Heart left ventricle (tissue), 16 donors: Measurements from ENCODE around the gene PYGB. TPM values are rescaled to one million over a fixed set of nuclear protein-coding genes. Genes with fewer than 3 reads are reported as not detected.

ENCODE experiments used
- ATAC-seq, 4 donors: fragments of 200-7000 bp; cut with Tn5 transposase; one replicate each; pipeline ENCODE4 v1.9.1; 2020 to 2022; ENCODE audit warnings: moderate library complexity in 4 of 4, mild to moderate bottlenecking in 3 of 4, moderate number of reproducible peaks in 1 of 4
- DNase-seq, 5 donors: peaks; one replicate each; pipeline ENCODE4 v3.0.0-alpha.2; 2020
- H3K27ac ChIP-seq, 12 donors: fragments of 200-600 bp; sonication (generic) in 4 of 12; one replicate each; pipeline versions ENCODE4 v1.5.0 to v1.8.0; 2016 to 2022; ENCODE audit warnings: mild to moderate bottlenecking in 2 of 12
- H3K27me3 ChIP-seq, 9 donors: fragments of 200-600 bp; sonication (generic) in 2 of 9; one replicate each; pipeline versions ENCODE4 v1.5.1 to v1.8.0; 2016 to 2022; ENCODE audit warnings: mild to moderate bottlenecking in 3 of 9
- H3K36me3 ChIP-seq, 9 donors: fragments of 200-600 bp; sonication (generic) in 2 of 9; one replicate each; pipeline versions ENCODE4 v1.5.0 to v1.8.0; 2018 to 2022; ENCODE audit warnings: mild to moderate bottlenecking in 2 of 9
- H3K4me1 ChIP-seq, 12 donors: fragments of 200-600 bp; sonication (generic) in 4 of 12; one replicate each; pipeline versions ENCODE4 v1.5.0 to v1.8.0; 2016 to 2022; ENCODE audit warnings: mild to moderate bottlenecking in 3 of 12
- H3K4me3 ChIP-seq, 12 donors: fragments of 200-600 bp; sonication (generic) in 4 of 12; one replicate each; pipeline versions ENCODE4 v1.5.0 to v1.8.0; 2017 to 2022; ENCODE audit warnings: mild to moderate bottlenecking in 9 of 12, moderate library complexity in 4 of 12
- H3K9me3 ChIP-seq, 12 donors: fragments of 200-600 bp; sonication (generic) in 4 of 12; one replicate each; pipeline versions ENCODE4 v1.5.0 to v1.8.0; 2016 to 2022; ENCODE audit warnings: mild to moderate bottlenecking in 1 of 12
- POLR2A ChIP-seq, 2 donors: fragments of 450-650 bp; IDR thresholded peaks; one replicate each; pipeline ENCODE4 v1.6.1; 2017; ENCODE audit warnings: antibody characterized with exemption in 2 of 2, mild to moderate bottlenecking in 2 of 2, moderate library complexity in 2 of 2
- WGBS, 4 donors: extraction: QIAGEN DNeasy Blood & Tissue Kit in 2 of 4; methylation state at CpG; one replicate each; pipeline versions ENCODE4 v1.1.5 to v1.1.7; 2013 to 2018; 5-methylcytosine and 5-hydroxymethylcytosine counted together
- intact Hi-C, 10 donors: fragments of 100-400 bp; cut with DNase I; formaldehyde crosslinking; loops; one replicate each; pipeline versions ENCODE4 v1.11.1 to v1.14.2; 2022
- polyA plus RNA-seq, 2 donors: library from polyadenylated mRNA; stranded (reverse); fragments of 200-250 nt; gene quantifications; one replicate each; pipeline ENCODE4 v1.2.3, GENCODE V29; 2013
- total RNA-seq, 9 donors: library from RNA; depleted of rRNA in 2 of 9; stranded (reverse); fragments of >200 nt in 2 of 9; fragmentation: NEBNext Ultra II Directional in 3 of 9; extraction: Animal tissue kit (Norgen Biotek cat#: 25700) in 3 of 9; gene quantifications; one replicate each; pipeline versions ENCODE4 v1.1.0 to v1.2.4, GENCODE V29; 2016 to 2023
- TF ChIP-seq, protein P1 (sequence below), 12 donors: fragments of 200-600 bp; sonication (generic) in 4 of 12; IDR thresholded peaks; one replicate each; pipeline versions ENCODE4 v1.5.0 to v1.8.0; 2018 to 2022; ENCODE audit warnings: antibody characterized with exemption in 12 of 12, mild to moderate bottlenecking in 5 of 12
- donor health status: ischemic (EF 13 %, LVEDD 7.1; RV severe dilation, severe dysfunction).
- donor health status: healthy with polysubstance abuse.
- donor health status: DM: no; HTN: yes; CAD: no.
- donor health status: DM: no; HTN: no; CAD: no.
- donor health status: ischemic (EF 25% LVEDD 6.9; RV normal size, moderate dysfunction).
- donor health status: ischemic (EF 25% LVEDD 5.7; RV mildly dilated, moderate dysfunction).
- donor health status: healthy.
- donor health status: DM: yes; HTN: yes; CAD: no.
- donor health status: ischemic (EF 35%, LVEDD 5.7; RV mildly dilated, moderate dysfunction).
- donor health status: nonischemic (EF 11% LVEDD 7.7; RV severe dilation, severe dysfunction).
- donor health status: DM: yes; HTN: yes; CAD: no.
- donor health status: PGD.
- donor health status: ischemic (EF 29% LVEDD 5.4; RV normal size, mild dysfunction).
- donor health status: nonischemic (EF 23%, LVEDD 6.1; RV moderate dilation, normal function).

PYGB gene
- total and polyA plus RNA-seq, 11 donors = 144 to 450 (median 232) TPM

DNA sequence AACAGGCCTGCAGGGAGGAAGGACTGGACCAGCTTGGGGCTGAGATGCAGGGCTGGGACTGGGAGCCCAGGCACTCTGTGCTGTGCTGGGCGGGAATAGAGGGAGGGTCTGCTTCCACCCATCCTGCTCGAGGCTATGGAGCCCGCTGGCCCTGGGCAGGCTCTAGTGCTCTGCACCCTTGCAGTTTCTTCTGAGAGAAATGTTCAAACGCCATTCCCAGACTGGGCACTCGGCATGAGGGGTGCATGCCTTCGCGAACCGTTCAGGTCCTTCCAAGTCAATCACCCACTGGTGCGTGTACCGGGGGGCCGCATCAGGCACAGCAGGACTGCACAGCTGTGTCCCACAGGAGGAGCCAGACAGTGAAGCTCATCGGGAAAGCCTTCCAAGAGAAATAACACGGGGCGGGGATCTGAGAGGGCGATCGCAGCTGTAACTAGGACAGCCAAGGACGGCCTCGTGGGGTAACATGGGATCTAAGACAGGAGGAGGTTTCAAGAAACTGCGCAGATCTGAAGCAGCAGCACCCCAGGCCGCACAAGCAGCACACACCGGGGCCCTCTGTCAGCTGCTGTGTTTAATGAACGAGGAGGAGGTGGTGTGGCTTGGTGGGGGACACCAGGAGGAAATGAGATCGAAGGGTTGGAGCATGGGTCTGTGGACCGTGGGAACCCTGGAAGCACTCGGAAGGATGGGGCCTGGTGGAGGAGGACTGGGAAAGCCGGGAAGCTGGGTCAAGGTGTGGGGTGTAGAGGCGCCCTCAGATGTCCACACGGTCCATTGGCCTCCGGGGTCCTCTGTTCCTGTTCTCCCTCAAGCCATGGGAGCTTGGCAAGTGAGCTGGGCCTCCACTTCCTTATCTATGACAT lies 26.1 kb upstream of the PYGB start:
- Histone ChIP-seq H3K27me3 (no peaks in the 10 kb centered on the region), H3K36me3 (peaks cover 0 to 57% (median 44%) of the 10 kb centered on the region in 9 donors), H3K9me3 (no peaks in the 10 kb centered on the region), H3K4me1 (peaks cover 10 to 93% (median 42%) of the 10 kb centered on the region in 12 donors), H3K27ac (peak overlapping the region; percentile 40 to 96 (median 74)), H3K4me3 (no peak overlapping the region)
- ATAC-seq (peak; percentile 2 to 46 (median 21)), DNase-seq (peak in 3 of 5 donors; percentile 64 to 83 (median 69))
- intact Hi-C loops = no loop called here
- TF ChIP-seq, protein P1, sequence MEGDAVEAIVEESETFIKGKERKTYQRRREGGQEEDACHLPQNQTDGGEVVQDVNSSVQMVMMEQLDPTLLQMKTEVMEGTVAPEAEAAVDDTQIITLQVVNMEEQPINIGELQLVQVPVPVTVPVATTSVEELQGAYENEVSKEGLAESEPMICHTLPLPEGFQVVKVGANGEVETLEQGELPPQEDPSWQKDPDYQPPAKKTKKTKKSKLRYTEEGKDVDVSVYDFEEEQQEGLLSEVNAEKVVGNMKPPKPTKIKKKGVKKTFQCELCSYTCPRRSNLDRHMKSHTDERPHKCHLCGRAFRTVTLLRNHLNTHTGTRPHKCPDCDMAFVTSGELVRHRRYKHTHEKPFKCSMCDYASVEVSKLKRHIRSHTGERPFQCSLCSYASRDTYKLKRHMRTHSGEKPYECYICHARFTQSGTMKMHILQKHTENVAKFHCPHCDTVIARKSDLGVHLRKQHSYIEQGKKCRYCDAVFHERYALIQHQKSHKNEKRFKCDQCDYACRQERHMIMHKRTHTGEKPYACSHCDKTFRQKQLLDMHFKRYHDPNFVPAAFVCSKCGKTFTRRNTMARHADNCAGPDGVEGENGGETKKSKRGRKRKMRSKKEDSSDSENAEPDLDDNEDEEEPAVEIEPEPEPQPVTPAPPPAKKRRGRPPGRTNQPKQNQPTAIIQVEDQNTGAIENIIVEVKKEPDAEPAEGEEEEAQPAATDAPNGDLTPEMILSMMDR (IDR thresholded peaks at IDR 0.05) = peak in 1 of 12 donors; percentile 2
- no peak for TF ChIP-seq POLR2A (IDR thresholded peaks at IDR 0.05)
- 71 to 76% (median 75%) methylated on average over 27 to 29 of the region's 29 CpGs for WGBS, 4 donors

DNA sequence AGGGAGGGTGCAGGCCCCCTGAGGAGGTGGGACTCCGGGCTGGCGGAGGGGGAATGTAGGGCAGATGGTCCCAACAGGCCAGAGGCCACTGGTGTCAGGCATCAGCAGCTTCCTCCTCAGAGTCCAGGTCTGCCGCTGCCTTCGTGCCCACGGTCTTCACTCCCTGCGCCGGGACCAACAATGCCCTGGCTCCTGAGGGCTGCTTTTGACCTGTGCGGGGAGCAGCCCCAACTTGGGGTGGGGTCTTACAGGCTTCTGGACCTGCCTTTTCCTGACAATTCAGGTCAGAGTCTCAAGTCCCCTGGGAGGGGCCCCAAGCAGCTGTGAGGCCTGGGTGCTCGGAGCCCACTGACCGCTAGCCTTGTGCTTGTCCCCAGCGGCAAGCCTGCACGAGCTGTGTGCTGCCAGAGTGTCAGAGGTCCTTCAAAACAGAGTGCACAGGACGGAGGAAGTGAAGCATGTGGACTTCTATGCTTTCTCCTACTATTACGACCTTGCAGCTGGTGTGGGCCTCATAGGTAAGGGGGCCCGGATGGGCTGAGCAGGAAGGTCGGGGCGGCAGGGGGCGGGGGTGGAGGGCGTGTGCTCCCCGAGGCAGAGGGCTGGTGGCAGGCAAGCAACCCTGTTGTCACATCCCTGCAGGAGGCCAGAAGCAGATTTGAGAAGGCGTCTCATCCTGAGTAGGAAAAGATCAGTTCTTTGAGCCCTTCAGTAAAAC lies 25.3 kb upstream of the PYGB start:
- Histone ChIP-seq H3K4me1 (peaks cover 11 to 94% (median 48%) of the 10 kb centered on the region in 12 donors), H3K36me3 (peaks cover 0 to 50% (median 36%) of the 10 kb centered on the region in 9 donors), H3K4me3 (no peak overlapping the region), H3K9me3 (no peaks in the 10 kb centered on the region), H3K27me3 (no peaks in the 10 kb centered on the region), H3K27ac (peak overlapping the region in 11 of 12 donors; percentile 40 to 96 (median 76))
- no peak for ATAC-seq
- peak in 3 of 5 donors; percentile 41 to 72 (median 53) for DNase-seq
- intact Hi-C loops = no loop called here
- no peak for TF ChIP-seq POLR2A (IDR thresholded peaks at IDR 0.05)
- TF ChIP-seq, protein P1 (IDR thresholded peaks at IDR 0.05) = no peak
- WGBS, 4 donors = 70 to 81% (median 72%) methylated on average over 14 to 21 of the region's 21 CpGs

DNA sequence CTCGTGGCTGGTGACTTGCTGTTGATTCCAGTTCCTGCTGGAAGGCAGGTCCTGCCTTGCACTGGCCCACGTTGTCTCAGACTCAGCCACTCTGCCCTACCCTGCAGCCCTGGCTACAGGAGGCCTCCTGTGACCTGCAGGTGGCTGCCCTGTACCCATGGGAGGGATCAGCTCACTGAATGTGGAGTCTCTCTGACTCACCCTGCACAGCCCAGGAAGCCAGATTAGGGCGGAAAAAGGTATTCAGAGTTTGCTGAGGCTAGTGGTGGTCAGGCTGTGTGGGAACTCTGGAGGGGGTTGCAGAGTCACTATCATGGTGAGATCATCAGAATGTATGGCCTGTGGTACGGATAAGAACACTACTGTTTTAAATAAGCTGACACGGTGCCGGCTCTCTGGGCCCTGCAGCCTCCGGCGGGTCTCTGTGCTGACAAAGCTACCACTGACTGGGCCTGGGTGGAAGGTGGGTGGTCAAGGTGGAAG lies 24.7 kb upstream of the PYGB start:
- WGBS, 4 donors = 71 to 84% (median 78%) methylated on average over 6 to 8 of the region's 8 CpGs
- H3K4me3 ChIP-seq = no peak overlapping the region
- no peak for TF ChIP-seq POLR2A (IDR thresholded peaks at IDR 0.05)
- TF ChIP-seq, protein P1 (IDR thresholded peaks at IDR 0.05) = no peak
- no peak for DNase-seq
- H3K27me3 ChIP-seq = no peaks in the 10 kb centered on the region
- peak overlapping the region in 10 of 12 donors; percentile 40 to 96 (median 74) for H3K27ac ChIP-seq
- peaks cover 11 to 95% (median 51%) of the 10 kb centered on the region in 12 donors for H3K4me1 ChIP-seq
- intact Hi-C loops = no loop called here
- H3K36me3 ChIP-seq = peaks cover 0 to 47% (median 32%) of the 10 kb centered on the region in 9 donors
- no peaks in the 10 kb centered on the region for H3K9me3 ChIP-seq
- no peak for ATAC-seq
